Endodermal cell (in vitro differentiated cells): Measurements from ENCODE around the gene UGDH. TPM values are rescaled to one million over a fixed set of nuclear protein-coding genes. Genes with fewer than 3 reads are reported as not detected.

Experiments
- DNase-seq: peaks from one replicate; pipeline ENCODE4 v3.0.0-alpha.2; 2017
- H3K27ac ChIP-seq: 2 replicates; pipeline ENCODE4 v1.5.1; 2013; ENCODE audit warnings: mild to moderate bottlenecking, low read depth, low read length, moderate library complexity
- H3K27me3 ChIP-seq: 2 replicates; pipeline ENCODE4 v1.6.1; 2013; ENCODE audit warnings: mild to moderate bottlenecking, low read length, moderate library complexity; ENCODE audit not compliant: insufficient read depth, control insufficient read depth, poor library complexity, severe bottlenecking
- H3K36me3 ChIP-seq: 2 replicates; pipeline ENCODE4 v1.7.0; 2013; ENCODE audit warnings: mild to moderate bottlenecking, low read length, moderate library complexity; ENCODE audit not compliant: control insufficient read depth, insufficient read depth
- H3K4me1 ChIP-seq: one replicate; pipeline ENCODE4 v1.7.0; 2013; ENCODE audit warnings: low read length; ENCODE audit not compliant: control insufficient read depth, insufficient read depth
- H3K4me3 ChIP-seq: 2 replicates; pipeline ENCODE4 v1.5.1; 2013; ENCODE audit warnings: mild to moderate bottlenecking, low read length, moderate library complexity
- H3K9ac ChIP-seq: 2 replicates; pipeline ENCODE4 v1.6.1; 2013; ENCODE audit warnings: mild to moderate bottlenecking, low read length, moderate library complexity; ENCODE audit not compliant: poor library complexity, severe bottlenecking; ENCODE audit errors: extremely low read depth
- H3K9me3 ChIP-seq: 2 replicates; pipeline ENCODE4 v1.6.1; 2013; ENCODE audit warnings: mild to moderate bottlenecking, low read length, moderate library complexity; ENCODE audit not compliant: control insufficient read depth
- H3K27ac Mint-ChIP-seq: 2 replicates; pipeline ENCODE4 v1.8.0; 2020; ENCODE audit warnings: mixed read lengths
- H3K27me3 Mint-ChIP-seq: 2 replicates; pipeline ENCODE4 v1.8.0; 2021; ENCODE audit warnings: mild to moderate bottlenecking, mixed read lengths; ENCODE audit not compliant: insufficient read depth
- H3K36me3 Mint-ChIP-seq: 2 replicates; pipeline ENCODE4 v1.8.0; 2020; ENCODE audit warnings: low read depth, mixed read lengths
- H3K4me1 Mint-ChIP-seq: 2 replicates; pipeline ENCODE4 v1.8.0; 2020; ENCODE audit warnings: mixed read lengths
- H3K4me3 Mint-ChIP-seq: 2 replicates; pipeline ENCODE4 v1.8.0; 2020; ENCODE audit warnings: mild to moderate bottlenecking, moderate library complexity, mixed read lengths
- H3K9me3 Mint-ChIP-seq: 2 replicates; pipeline ENCODE4 v1.8.0; 2020; ENCODE audit warnings: mild to moderate bottlenecking, mixed read lengths
- WGBS, 2 experiments: methylation state at CpG; one replicate each; pipeline versions ENCODE4 v1.1.5 to v1.1.7; 2013; ENCODE audit warnings: missing lambda C conversion rate in 2 of 2, mixed read lengths in 1 of 2; ENCODE audit not compliant: insufficient coverage in 1 of 2, insufficient read length in 1 of 2; 5-methylcytosine and 5-hydroxymethylcytosine counted together
- total RNA-seq, 2 donors: library from RNA; stranded (reverse); fragmentation: NEBNext Ultra II Directional in 1 of 2; extraction: Animal tissue kit (Norgen Biotek cat#: 25700) in 1 of 2; gene quantifications; 2 replicates in 1 of 2; 3 replicates in 1 of 2; pipeline ENCODE4 v1.2.1, GENCODE V29; 2021
- TF ChIP-seq, protein P1 (sequence below): fragments of 200-600 bp; sonication (generic); conservative IDR thresholded peaks from 2 replicates; pipeline ENCODE4 v1.5.0; 2021; ENCODE audit warnings: antibody characterized with exemption, mild to moderate bottlenecking

UGDH gene
- total RNA-seq, 2 donors from 2014 or later: 137 to 141 TPM

DNA sequence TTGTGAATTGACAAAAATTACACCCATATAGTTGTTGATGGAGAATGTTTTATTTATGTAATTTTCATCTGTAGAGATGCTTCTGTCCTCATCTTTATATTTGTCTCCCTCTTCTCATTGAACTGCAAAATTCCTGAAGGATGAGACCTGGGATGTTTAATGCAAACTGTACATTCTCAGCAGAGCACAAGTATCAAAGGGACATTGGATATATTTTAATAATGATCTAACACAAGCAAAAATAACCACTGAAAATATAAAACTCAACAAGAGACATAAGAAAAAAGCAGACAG lies 28.6 kb downstream of the UGDH start:
- Mint-ChIP-seq H3K4me1 (no peaks in the 10 kb centered on the region), H3K4me3 (no peak overlapping the region), H3K27ac (no peak overlapping the region), H3K36me3 (peaks cover 42% of the 10 kb centered on the region), H3K27me3 (no peaks in the 10 kb centered on the region), H3K9me3 (no peaks in the 10 kb centered on the region)
- Histone ChIP-seq H3K9me3 (no peaks in the 10 kb centered on the region), H3K4me1 (no peaks in the 10 kb centered on the region), H3K27ac (no peak overlapping the region), H3K36me3 (peaks cover 51% of the 10 kb centered on the region), H3K9ac (no peak overlapping the region), H3K4me3 (no peak overlapping the region), H3K27me3 (no peaks in the 10 kb centered on the region)
- no peak for DNase-seq
- TF ChIP-seq, protein P1, sequence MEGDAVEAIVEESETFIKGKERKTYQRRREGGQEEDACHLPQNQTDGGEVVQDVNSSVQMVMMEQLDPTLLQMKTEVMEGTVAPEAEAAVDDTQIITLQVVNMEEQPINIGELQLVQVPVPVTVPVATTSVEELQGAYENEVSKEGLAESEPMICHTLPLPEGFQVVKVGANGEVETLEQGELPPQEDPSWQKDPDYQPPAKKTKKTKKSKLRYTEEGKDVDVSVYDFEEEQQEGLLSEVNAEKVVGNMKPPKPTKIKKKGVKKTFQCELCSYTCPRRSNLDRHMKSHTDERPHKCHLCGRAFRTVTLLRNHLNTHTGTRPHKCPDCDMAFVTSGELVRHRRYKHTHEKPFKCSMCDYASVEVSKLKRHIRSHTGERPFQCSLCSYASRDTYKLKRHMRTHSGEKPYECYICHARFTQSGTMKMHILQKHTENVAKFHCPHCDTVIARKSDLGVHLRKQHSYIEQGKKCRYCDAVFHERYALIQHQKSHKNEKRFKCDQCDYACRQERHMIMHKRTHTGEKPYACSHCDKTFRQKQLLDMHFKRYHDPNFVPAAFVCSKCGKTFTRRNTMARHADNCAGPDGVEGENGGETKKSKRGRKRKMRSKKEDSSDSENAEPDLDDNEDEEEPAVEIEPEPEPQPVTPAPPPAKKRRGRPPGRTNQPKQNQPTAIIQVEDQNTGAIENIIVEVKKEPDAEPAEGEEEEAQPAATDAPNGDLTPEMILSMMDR: no peak

DNA sequence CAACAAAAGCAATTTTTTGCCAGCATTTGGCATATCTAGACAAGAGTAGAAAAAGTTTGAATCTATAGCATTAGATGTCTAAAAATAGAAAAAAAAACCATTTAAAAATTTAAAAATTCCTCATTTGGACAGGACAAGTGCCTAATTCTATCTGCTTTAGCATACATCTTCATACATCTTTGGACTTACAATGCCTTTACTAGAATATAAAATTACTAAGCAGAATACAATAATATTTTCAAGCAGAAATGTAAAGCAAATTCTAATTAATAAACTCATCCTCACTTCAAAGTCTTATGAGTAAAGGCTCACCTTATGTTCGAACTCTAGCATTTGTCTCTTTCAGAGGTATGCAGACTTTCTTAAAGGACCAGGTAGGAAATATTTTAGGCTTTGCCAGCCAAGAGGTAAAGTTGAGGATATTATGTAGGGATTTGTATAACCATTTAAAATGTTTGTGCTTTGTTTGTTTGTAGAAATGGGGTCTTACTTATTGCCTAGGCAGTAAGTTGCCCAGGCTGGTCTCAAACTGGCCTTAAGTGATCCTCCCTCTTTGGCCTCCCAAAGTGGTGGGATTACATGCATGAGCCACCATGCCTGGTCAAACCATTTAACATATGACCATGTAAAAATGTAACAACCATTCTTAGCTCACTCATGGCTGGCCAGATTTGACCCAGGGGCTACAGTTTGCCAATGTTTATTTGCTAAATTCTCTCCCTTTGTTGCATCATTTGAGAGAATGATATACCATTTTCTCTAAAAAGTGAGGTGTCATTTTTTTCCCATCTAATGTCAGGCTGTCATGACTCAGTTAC lies 29.1 kb downstream of the UGDH start:
- Mint-ChIP-seq H3K9me3 (no peaks in the 10 kb centered on the region), H3K4me3 (no peak overlapping the region), H3K4me1 (no peaks in the 10 kb centered on the region), H3K27ac (no peak overlapping the region), H3K36me3 (peaks cover 37% of the 10 kb centered on the region), H3K27me3 (no peaks in the 10 kb centered on the region)
- WGBS, 2 experiments: 88 to 91% methylated on average over 1 of the region's 1 CpG
- no peak for DNase-seq
- no peaks in the 10 kb centered on the region for H3K4me1 ChIP-seq
- TF ChIP-seq, protein P1: no peak
- no peak overlapping the region for H3K9ac ChIP-seq
- no peak overlapping the region for H3K27ac ChIP-seq
- H3K4me3 ChIP-seq: no peak overlapping the region
- H3K27me3 ChIP-seq: no peaks in the 10 kb centered on the region
- no peaks in the 10 kb centered on the region for H3K9me3 ChIP-seq
- peaks cover 46% of the 10 kb centered on the region for H3K36me3 ChIP-seq

DNA sequence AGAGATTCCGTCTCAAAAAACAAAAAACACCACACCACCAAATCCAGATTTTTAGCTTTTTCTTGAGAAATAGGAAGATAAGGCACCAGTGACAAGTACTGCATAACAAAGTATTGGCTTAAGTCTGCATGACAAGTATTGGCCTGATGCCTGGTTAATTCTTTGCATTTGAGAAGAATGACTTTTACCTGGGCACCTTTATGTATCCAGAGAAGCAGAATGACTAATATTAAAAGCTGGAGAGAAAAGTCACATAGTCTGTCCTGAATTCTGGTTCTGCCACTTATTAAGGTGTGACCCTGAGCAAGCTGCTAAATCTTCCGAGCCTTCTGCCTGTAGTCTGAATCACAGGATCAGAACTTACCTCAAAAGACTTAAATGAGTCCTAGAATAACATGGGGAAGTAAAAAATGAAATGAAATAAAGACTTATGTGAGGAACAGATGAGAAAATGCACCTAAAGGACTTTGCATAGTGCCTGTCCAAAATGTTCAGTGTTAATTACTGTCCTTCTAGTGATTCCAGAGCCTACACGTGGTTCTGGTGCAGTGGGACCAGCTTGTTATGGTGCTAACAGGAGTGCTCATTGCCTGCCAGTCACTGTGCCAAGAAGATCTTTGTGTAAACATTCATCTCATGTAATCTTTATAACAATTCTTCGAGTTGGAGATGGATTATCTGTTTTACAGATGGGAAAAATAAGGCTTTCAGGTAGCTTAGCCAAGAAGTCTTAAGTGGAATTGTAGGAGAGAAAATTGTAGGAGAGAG lies 31.6 kb downstream of the UGDH start:
- Histone ChIP-seq H3K4me3 (no peak overlapping the region), H3K27ac (no peak overlapping the region), H3K9me3 (no peaks in the 10 kb centered on the region), H3K36me3 (peaks cover 27% of the 10 kb centered on the region), H3K9ac (no peak overlapping the region), H3K27me3 (no peaks in the 10 kb centered on the region), H3K4me1 (no peaks in the 10 kb centered on the region)
- Mint-ChIP-seq H3K4me3 (no peak overlapping the region), H3K36me3 (peaks cover 17% of the 10 kb centered on the region), H3K27ac (no peak overlapping the region), H3K9me3 (no peaks in the 10 kb centered on the region), H3K4me1 (no peaks in the 10 kb centered on the region), H3K27me3 (no peaks in the 10 kb centered on the region)
- WGBS, 2 experiments: 90 to 93% methylated on average over 2 to 4 of the region's 4 CpGs
- TF ChIP-seq, protein P1: no peak
- DNase-seq: no peak
